Stimulated activated CD8-positive, alpha-beta memory T cell treated with anti-CD3 and anti-CD28 coated beads, Interleukin-12 subunit alpha, Interleukin-12 subunit beta, amount 100 ng/mL, for 1 hour (primary cell): ENCODE measurements around the gene PRPF31.
A peak's percentile ranks its signal among the peaks of the same experiment; 100 is the strongest.
"Not testable (repeated sequence)": the region's sequence is repeated elsewhere in the genome, so short reads cannot be mapped to it uniquely, and the experiment has no call there.

ENCODE experiments used
- DNase-seq: peaks from one replicate; pipeline ENCODE4 v3.0.0-alpha.2; 2020; ENCODE audit warnings: low read depth

PRPF31 gene

GRCh38 chr19:54115109-54116063, at the start of gene PRPF31, which contains the start of gene TFPT:
TSS of gene PRPF31 (plus strand) at chr19:54115754. CDS start at chr19:54118279, 2,525 bp downstream.
TSS of gene TFPT (minus strand) at chr19:54115657. CDS start at chr19:54115269, 388 bp downstream.
- DNase-seq = peak; percentile 96

- no peak for DNase-seq
These were observed 46.1 kb upstream of the PRPF31 start for GRCh38 chr19:54069470-54069869.

- DNase-seq = no peak
These were observed 41.7 kb upstream of the PRPF31 start for GRCh38 chr19:54073829-54074228.

- no peak for DNase-seq
These were observed 40.7 kb upstream of the PRPF31 start for GRCh38 chr19:54074851-54075250.

GRCh38 chr19:54077334-54077733, 38.2 kb upstream of the PRPF31 start:
- DNase-seq = no peak

GRCh38 chr19:54081032-54081431, 34.5 kb upstream of the PRPF31 start, which contains the start of gene TARM1:
TSS of gene TARM1 (minus strand) at chr19:54081365. CDS start at chr19:54081340, 25 bp downstream.
- DNase-seq = no peak

GRCh38 chr19:54084410-54084809, 31.1 kb upstream of the PRPF31 start:
- DNase-seq = no peak

- no peak for DNase-seq
These were observed 21.0 kb upstream of the PRPF31 start for GRCh38 chr19:54094426-54095000.

GRCh38 chr19:54095136-54095858, 20.3 kb upstream of the PRPF31 start:
- no peak for DNase-seq

- DNase-seq = not testable (repeated sequence)
These were observed 19.5 kb upstream of the PRPF31 start for GRCh38 chr19:54095859-54096616.

- no peak for DNase-seq
These were observed 18.9 kb upstream of the PRPF31 start for GRCh38 chr19:54096617-54097106.

- DNase-seq = no peak
These were observed 16.2 kb upstream of the PRPF31 start for GRCh38 chr19:54099190-54099902.

GRCh38 chr19:54099903-54100255, 15.7 kb upstream of the PRPF31 start:
- not testable (repeated sequence) for DNase-seq

- DNase-seq = no peak
These were observed 15.0 kb upstream of the PRPF31 start, which contains the start of gene OSCAR for GRCh38 chr19:54100561-54100960. TSS of gene OSCAR (minus strand) at chr19:54100803. CDS start at chr19:54100792, 11 bp downstream.

- peak; percentile 96 for DNase-seq
These were observed 13.0 kb upstream of the PRPF31 start, which contains the start of gene NDUFA3 for GRCh38 chr19:54102421-54103169. TSS of gene NDUFA3 (plus strand) at chr19:54102855. CDS start at chr19:54102879, 24 bp downstream.

- DNase-seq = no peak
These were observed 10.4 kb upstream of the PRPF31 start for GRCh38 chr19:54104998-54105715.

- DNase-seq = no peak
These were observed 9.8 kb upstream of the PRPF31 start for GRCh38 chr19:54105796-54106195.

- DNase-seq = no peak
These were observed 8.8 kb upstream of the PRPF31 start for GRCh38 chr19:54106716-54107115.

GRCh38 chr19:54107876-54108490, 7.6 kb upstream of the PRPF31 start:
- DNase-seq = no peak
